Pulmonary artery endothelial cell (primary cell): Measurements from ENCODE around the gene STKLD1. TPM values are rescaled to one million over a fixed set of nuclear protein-coding genes. Genes with fewer than 3 reads are reported as not detected.
"Not testable (repeated sequence)": the region's sequence is repeated elsewhere in the genome, so short reads cannot be mapped to it uniquely, and the experiment has no call there.

Experiments used
- DNase-seq: peaks from one replicate; pipeline ENCODE4 v3.0.0-alpha.2; 2011; ENCODE audit warnings: low read depth, low spot score
- total RNA-seq: library from RNA; depleted of rRNA; stranded (reverse); fragments of >200 nt; gene quantifications from 2 replicates; pipeline ENCODE4 v1.2.3, GENCODE V29; 2014

STKLD1 gene
- total RNA-seq, 1 donor from 2014 or later: 0.46 TPM

- DNase-seq: no peak
These were observed 64.7 kb downstream of the STKLD1 start for GRCh38 chr9:133440874-133441273.

- DNase-seq: no peak
These were observed 65.4 kb downstream of the STKLD1 start for GRCh38 chr9:133441571-133441970.

- DNase-seq: no peak
These were observed 67.1 kb downstream of the STKLD1 start for GRCh38 chr9:133443248-133443647.

- DNase-seq: no peak
These were observed 67.8 kb downstream of the STKLD1 start for GRCh38 chr9:133443982-133444381.

DNA sequence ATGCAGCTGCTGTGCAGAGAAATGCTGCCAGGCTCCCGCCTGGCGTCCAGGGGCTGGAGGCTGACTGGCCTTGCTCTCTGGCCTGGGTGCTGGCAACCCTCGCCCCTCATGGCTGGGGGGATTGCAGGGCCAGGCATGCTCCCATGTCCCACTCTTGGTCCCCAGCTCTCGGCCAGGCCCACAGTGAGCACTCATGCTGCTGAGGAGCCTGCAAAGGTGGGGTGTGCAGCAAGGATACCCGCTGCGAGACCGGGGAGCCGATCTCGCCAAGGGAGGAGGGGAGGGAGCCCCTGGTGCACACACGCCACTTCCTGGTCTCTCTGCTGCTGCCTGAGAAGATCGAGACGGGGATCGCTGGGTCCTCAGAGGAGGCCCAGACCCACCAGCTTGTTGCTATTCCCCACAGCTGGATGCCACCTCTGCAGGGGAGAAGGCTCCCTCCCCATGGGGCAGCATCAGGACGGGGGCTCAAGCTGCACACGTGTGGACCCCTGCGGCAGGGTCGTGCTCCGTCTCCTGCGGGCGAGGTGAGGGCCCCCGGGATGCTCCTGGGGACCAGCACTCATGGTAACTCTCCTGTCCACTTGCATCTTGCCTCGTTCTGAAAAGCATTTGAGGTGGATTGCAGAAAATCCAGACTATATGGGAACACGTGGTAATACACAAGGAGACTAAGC, 69.3 kb downstream of the STKLD1 start:
- DNase-seq: no peak

DNA sequence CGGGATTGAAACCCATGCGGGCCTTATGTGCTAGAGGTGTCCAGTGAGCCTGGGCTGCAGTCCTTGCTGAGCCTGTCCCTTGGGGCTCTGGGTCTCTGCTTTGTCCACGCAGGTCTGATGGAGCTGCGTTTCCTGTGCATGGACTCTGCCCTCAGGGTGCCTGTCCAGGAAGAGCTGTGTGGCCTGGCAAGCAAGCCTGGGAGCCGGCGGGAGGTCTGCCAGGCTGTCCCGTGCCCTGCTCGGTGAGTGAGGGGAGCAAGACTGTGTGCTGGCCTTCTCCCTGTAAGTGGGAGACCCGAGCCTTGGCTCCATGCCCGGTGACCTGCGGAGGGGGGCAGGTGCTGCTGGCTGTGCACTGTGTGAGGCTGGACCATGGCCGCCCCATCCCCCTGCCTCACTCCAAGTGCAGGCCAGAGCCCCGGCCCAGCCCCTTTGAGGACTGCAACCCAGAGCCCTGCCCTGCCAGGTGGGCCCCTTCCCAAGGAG, 72.4 kb downstream of the STKLD1 start:
- DNase-seq: no peak

DNA sequence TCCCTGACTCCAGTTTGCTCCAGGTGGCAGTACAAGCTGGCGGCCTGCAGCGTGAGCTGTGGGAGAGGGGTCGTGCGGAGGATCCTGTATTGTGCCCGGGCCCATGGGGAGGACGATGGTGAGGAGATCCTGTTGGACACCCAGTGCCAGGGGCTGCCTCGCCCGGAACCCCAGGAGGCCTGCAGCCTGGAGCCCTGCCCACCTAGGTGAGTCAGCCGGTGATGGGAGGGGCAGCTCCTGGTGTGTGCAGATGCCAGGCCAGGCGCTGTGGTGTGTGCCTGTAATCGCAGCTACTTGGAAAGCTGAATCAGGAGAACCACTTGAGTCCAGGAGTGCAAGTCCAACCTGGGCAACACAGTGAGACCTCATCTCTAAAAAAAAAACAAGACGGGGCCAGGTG, 73.6 kb downstream of the STKLD1 start:
- no peak for DNase-seq

DNA sequence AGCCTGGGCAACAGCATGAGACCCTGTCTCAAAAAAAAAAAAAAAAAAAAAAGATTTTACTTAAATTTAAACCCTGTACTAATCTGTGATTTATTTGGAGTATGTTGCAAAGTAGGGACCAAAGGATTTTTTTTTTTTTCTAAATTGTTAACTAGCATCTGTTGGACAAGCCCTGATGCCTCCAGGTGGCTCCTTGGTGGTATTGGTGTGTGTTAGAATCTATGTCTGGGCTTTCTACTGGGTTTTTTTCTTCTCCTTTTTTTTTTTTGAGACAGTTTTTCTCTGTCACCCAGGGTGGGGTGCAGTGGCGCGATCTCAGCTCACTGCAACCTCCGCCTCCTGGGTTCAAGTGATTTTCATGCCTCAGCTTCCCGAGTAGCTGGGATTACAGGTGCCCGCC, 75.7 kb downstream of the STKLD1 start:
- not testable (repeated sequence) for DNase-seq

DNA sequence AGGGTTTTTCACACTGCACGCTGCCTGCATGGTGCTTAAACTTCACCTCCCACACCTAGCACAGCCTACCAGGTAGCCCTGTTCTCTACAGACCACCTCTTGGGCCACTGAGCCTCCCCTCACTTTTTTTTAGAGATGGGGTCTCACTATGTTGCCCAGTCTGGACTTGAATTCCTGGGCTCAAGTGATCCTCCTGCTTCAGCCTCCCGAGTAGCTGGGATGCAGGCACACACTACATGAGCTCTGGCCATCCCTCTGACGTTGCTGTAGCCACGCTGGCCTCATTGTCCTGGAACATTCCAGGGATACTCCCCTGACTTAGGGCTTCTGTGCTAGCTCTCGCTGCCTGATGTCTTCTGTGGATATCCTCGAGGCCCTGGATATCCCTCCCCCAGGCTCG, 76.4 kb downstream of the STKLD1 start:
- no peak for DNase-seq

DNA sequence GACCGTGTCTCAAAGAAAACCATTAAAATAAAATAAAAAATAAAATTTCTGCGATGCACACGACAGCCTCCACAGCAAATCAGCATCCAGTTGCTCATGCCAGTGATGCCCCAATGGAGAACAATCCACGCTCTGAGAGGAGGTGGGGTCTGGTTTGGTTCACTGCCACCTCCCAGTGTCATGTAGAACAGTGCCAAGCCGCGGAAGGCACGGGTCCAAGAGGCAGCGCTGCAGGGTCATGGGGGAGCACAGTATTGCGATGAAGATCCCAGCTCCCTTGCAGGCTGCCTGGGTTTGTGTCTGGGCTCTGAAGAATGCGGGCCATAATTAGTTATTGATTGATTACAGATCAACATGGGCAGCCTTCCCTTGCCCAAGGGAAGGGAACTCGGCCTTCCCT, 77.5 kb downstream of the STKLD1 start:
- DNase-seq: no peak

GRCh38 chr9:133454325-133454724, 78.2 kb downstream of the STKLD1 start:
- no peak for DNase-seq

DNA sequence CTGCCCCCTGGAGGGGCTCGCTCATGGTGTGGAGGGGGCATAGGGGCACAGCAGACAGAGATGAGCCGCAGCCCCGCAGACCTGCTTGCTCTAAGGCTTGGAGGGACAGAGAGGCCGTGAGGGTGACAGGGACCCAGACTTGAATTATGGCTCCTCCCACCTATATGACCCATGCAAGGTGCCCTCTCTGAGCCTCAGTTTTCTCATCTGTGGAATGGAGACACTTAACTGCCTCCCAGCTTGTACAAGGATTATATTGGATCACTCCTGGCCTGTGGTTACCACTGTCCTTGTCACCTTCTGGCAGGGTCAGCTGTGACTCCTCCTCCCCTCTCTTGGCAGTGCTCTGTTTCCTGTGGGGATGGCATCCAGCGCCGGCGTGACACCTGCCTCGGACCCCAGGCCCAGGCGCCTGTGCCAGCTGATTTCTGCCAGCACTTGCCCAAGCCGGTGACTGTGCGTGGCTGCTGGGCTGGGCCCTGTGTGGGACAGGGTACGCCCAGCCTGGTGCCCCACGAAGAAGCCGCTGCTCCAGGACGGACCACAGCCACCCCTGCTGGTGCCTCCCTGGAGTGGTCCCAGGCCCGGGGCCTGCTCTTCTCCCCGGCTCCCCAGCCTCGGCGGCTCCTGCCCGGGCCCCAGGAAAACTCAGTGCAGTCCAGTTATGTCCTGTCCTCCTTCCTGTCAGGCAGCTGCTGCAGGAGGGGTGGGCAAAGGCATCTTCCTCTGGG, 78.9 kb downstream of the STKLD1 start:
- DNase-seq: no peak

Other genes with a start within 250 kb of the STKLD1 start
- gene GBGT1, start 212.5 kb upstream of the STKLD1 start, total RNA-seq: 17.3 and 21.5 TPM in 2 replicates
- not detected in 2 replicates for gene OBP2B, start 167.1 kb upstream of the STKLD1 start, total RNA-seq
- gene ABO, start 101.2 kb upstream of the STKLD1 start, total RNA-seq: not detected in 2 replicates
- 12.8 and 13.4 TPM in 2 replicates for gene SURF6, start 40.2 kb upstream of the STKLD1 start, total RNA-seq
- 17.7 and 18.4 TPM in 2 replicates for gene MED22, start 28.2 kb upstream of the STKLD1 start, total RNA-seq
- gene RPL7A, start 28.1 kb upstream of the STKLD1 start, total RNA-seq: 2,356 and 2,883 TPM in 2 replicates
- 18.4 and 25.4 TPM in 2 replicates for gene SURF1, start 19.9 kb upstream of the STKLD1 start, total RNA-seq
- 17.5 and 19.8 TPM in 2 replicates for gene SURF2, start 19.8 kb upstream of the STKLD1 start, total RNA-seq
- gene SURF4, start 306 bp upstream of the STKLD1 start, total RNA-seq: 525 and 553 TPM in 2 replicates
- gene REXO4, start 41.6 kb downstream of the STKLD1 start, total RNA-seq: 20.1 and 26.8 TPM in 2 replicates
- gene ADAMTS13, start 46.0 kb downstream of the STKLD1 start, total RNA-seq: 0.53 and 0.66 TPM in 2 replicates
- gene CACFD1, start 83.6 kb downstream of the STKLD1 start, total RNA-seq: 6.1 and 8.2 TPM in 2 replicates
- 36.0 and 42.3 TPM in 2 replicates for gene SLC2A6, start 102.7 kb downstream of the STKLD1 start, total RNA-seq
- not detected in 2 replicates for gene MYMK, start 148.6 kb downstream of the STKLD1 start, total RNA-seq
- gene ADAMTSL2, start 158.3 kb downstream of the STKLD1 start, total RNA-seq: not detected in 2 replicates
- gene FAM163B, start 233.0 kb downstream of the STKLD1 start, total RNA-seq: not detected in 2 replicates